ENCODE data around the gene ZNF667.

Gene ZNF667

GRCh38 chr19:56405062-56405461 is 72.1 kb downstream of the ZNF667 start:
- TF ChIP-seq CTCF (IDR thresholded peaks at IDR 0.05; ENCODE audit: insufficient read depth, missing control alignments): no peak
- FAIRE-seq (no peak), DNase-seq (ENCODE audit: insufficient read length, low spot score) (no peak)

DNA sequence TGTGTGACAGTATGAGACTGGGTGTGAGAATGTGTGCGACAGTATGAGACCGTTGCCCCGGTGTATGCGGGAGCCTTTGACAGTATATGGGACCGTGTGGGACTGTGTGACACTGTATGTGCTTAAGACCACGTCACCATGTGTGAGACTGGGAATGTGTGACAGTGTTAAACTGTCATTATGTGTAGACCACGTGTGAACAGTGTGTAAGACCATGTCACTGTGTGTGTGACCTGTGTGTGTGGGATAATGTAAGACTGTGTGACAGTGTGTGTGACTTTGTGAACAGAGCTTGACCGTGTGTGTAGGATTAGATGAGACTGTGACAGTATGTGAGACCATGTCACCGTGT is 72.5 kb downstream of the ZNF667 start:
- no peak for DNase-seq (ENCODE audit: insufficient read length, low spot score)
- FAIRE-seq: no peak
- no peak for TF ChIP-seq CTCF (IDR thresholded peaks at IDR 0.05; ENCODE audit: insufficient read depth, missing control alignments)

- peak; percentile 82 for DNase-seq (ENCODE audit: insufficient read length, low spot score)
- no peak for FAIRE-seq
- no peak for TF ChIP-seq CTCF (IDR thresholded peaks at IDR 0.05; ENCODE audit: insufficient read depth, missing control alignments)
Measured at GRCh38 chr19:56403764-56404704, 73.1 kb downstream of the ZNF667 start, which contains the start of gene ZNF583. Gene ZNF583, plus strand, starts transcription at chr19:56404332. Its CDS starts 2,783 bp downstream, at chr19:56407115.

- TF ChIP-seq CTCF (IDR thresholded peaks at IDR 0.05; ENCODE audit: insufficient read depth, missing control alignments): no peak
- DNase-seq (ENCODE audit: insufficient read length, low spot score) (no peak), FAIRE-seq (no peak)
Measured at GRCh38 chr19:56403261-56403660, 73.9 kb downstream of the ZNF667 start.

DNA sequence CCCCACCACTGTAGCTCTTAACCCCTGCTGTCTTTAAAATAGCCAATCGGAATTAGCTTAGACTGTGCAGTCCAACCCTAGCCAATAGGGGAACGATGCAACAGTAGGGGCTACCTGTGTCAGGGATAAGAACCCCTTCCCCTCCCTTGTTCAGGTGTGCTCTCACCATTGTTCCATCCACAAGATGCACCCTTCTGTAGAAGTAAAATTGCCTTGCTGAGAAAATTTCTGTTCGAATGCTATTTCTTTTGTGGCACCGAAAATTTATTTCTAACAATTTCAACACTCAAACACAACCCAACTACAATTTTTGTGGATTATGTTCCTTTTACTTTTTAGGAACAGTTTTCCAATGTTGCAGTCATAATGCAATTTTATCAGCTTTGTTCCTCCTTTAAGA is 76.7 kb downstream of the ZNF667 start:
- no peak for FAIRE-seq

GRCh38 chr19:56398809-56399208 is 78.3 kb downstream of the ZNF667 start:
- DNase-seq (ENCODE audit: insufficient read length, low spot score) (no peak), FAIRE-seq (no peak)
- no peak for TF ChIP-seq CTCF (IDR thresholded peaks at IDR 0.05; ENCODE audit: insufficient read depth, missing control alignments)

More for the DNA sequence above, 76.7 kb downstream of the ZNF667 start:
- DNase-seq (ENCODE audit: insufficient read length, low spot score): no peak
- no peak for TF ChIP-seq CTCF (IDR thresholded peaks at IDR 0.05; ENCODE audit: insufficient read depth, missing control alignments)
